AG08395 (cell line): ENCODE data around the gene IGSF21.

Experiments
- DNase-seq: peaks from one replicate; pipeline ENCODE4 v3.0.0; 2012; ENCODE audit warnings: mixed read lengths, low spot score

Gene IGSF21

GRCh38 chr1:18332576-18332975 is 225.0 kb downstream of the IGSF21 start:
- no peak for DNase-seq

- no peak for DNase-seq
Measured at GRCh38 chr1:18333220-18333619, 225.6 kb downstream of the IGSF21 start.

- DNase-seq, result no peak
Measured at GRCh38 chr1:18336801-18337200, 229.2 kb downstream of the IGSF21 start.

- DNase-seq, result no peak
Measured at GRCh38 chr1:18337757-18338156, 230.2 kb downstream of the IGSF21 start.

GRCh38 chr1:18339161-18339560 is 231.6 kb downstream of the IGSF21 start:
- no peak for DNase-seq

GRCh38 chr1:18340158-18340764 is 232.7 kb downstream of the IGSF21 start:
- DNase-seq, result no peak

GRCh38 chr1:18340787-18341186 is 233.2 kb downstream of the IGSF21 start:
- DNase-seq, result no peak

GRCh38 chr1:18341291-18342069 is 233.9 kb downstream of the IGSF21 start:
- DNase-seq, result no peak

- DNase-seq, result no peak
Measured at GRCh38 chr1:18342744-18343143, 235.1 kb downstream of the IGSF21 start.

- DNase-seq, result no peak
Measured at GRCh38 chr1:18343581-18343980, 236.0 kb downstream of the IGSF21 start.

GRCh38 chr1:18344755-18345154 is 237.2 kb downstream of the IGSF21 start:
- DNase-seq, result no peak

- DNase-seq, result no peak
Measured at GRCh38 chr1:18347559-18347958, 240.0 kb downstream of the IGSF21 start.

- no peak for DNase-seq
Measured at GRCh38 chr1:18348354-18348753, 240.8 kb downstream of the IGSF21 start.

GRCh38 chr1:18350747-18351146 is 243.1 kb downstream of the IGSF21 start:
- no peak for DNase-seq

GRCh38 chr1:18351735-18352134 is 244.1 kb downstream of the IGSF21 start:
- no peak for DNase-seq

- no peak for DNase-seq
Measured at GRCh38 chr1:18352636-18353265, 245.2 kb downstream of the IGSF21 start.

- no peak for DNase-seq
Measured at GRCh38 chr1:18353528-18353927, 245.9 kb downstream of the IGSF21 start.

GRCh38 chr1:18353992-18354391 is 246.4 kb downstream of the IGSF21 start:
- no peak for DNase-seq

GRCh38 chr1:18354612-18355011 is 247.0 kb downstream of the IGSF21 start:
- DNase-seq, result no peak

GRCh38 chr1:18357622-18358230 is 250.1 kb downstream of the IGSF21 start:
- no peak for DNase-seq

GRCh38 chr1:18358600-18358999 is 251.0 kb downstream of the IGSF21 start:
- DNase-seq, result no peak

- no peak for DNase-seq
Measured at GRCh38 chr1:18360251-18360650, 252.7 kb downstream of the IGSF21 start.

GRCh38 chr1:18362150-18362549 is 254.6 kb downstream of the IGSF21 start:
- DNase-seq, result no peak
